AG08396 (cell line): ENCODE data around the gene MAGEL2.

Experiments
- DNase-seq: peaks from one replicate; pipeline ENCODE4 v3.0.0; 2012; ENCODE audit warnings: low spot score, mixed read lengths

MAGEL2 gene

GRCh38 chr15:23647421-23648370 is at the start of gene MAGEL2:
TSS of gene MAGEL2 (minus strand) at chr15:23647867. CDS start at chr15:23647742, 125 bp downstream.
- no peak for DNase-seq

- no peak for DNase-seq
Observed at GRCh38 chr15:23695282-23695681, 47.6 kb upstream of the MAGEL2 start.

GRCh38 chr15:23694592-23694991 is 46.9 kb upstream of the MAGEL2 start:
- no peak for DNase-seq

- peak; percentile 62 for DNase-seq
Observed at GRCh38 chr15:23690450-23690852, 42.8 kb upstream of the MAGEL2 start.

- DNase-seq, result no peak
Observed at GRCh38 chr15:23690015-23690414, 42.3 kb upstream of the MAGEL2 start.

- peak; percentile 82 for DNase-seq
Observed at GRCh38 chr15:23687143-23687470, 39.4 kb upstream of the MAGEL2 start, which contains the start of gene NDN. TSS of gene NDN (minus strand) at chr15:23687305. CDS start at chr15:23687217, 88 bp downstream.

- DNase-seq, result no peak
Observed at GRCh38 chr15:23686466-23687142, 38.9 kb upstream of the MAGEL2 start.

- DNase-seq, result no peak
Observed at GRCh38 chr15:23671481-23671880, 23.8 kb upstream of the MAGEL2 start.

- DNase-seq, result no peak
Observed at GRCh38 chr15:23670970-23671369, 23.3 kb upstream of the MAGEL2 start.

- no peak for DNase-seq
Observed at GRCh38 chr15:23663232-23663631, 15.6 kb upstream of the MAGEL2 start.

- no peak for DNase-seq
Observed at GRCh38 chr15:23648920-23649515, 1.4 kb upstream of the MAGEL2 start.

- no peak for DNase-seq
Observed at GRCh38 chr15:23647001-23647295, 719 bp downstream of the MAGEL2 start.

- no peak for DNase-seq
Observed at GRCh38 chr15:23646165-23647000, 1.3 kb downstream of the MAGEL2 start.

GRCh38 chr15:23645371-23646164 is 2.1 kb downstream of the MAGEL2 start:
- no peak for DNase-seq

GRCh38 chr15:23644829-23645228 is 2.8 kb downstream of the MAGEL2 start:
- DNase-seq, result no peak

GRCh38 chr15:23642413-23643044 is 5.1 kb downstream of the MAGEL2 start:
- peak; percentile 72 for DNase-seq

- DNase-seq, result no peak
Observed at GRCh38 chr15:23634181-23634580, 13.5 kb downstream of the MAGEL2 start.

GRCh38 chr15:23629234-23629805 is 18.3 kb downstream of the MAGEL2 start:
- no peak for DNase-seq

- DNase-seq, result no peak
Observed at GRCh38 chr15:23628612-23629233, 18.9 kb downstream of the MAGEL2 start.

- no peak for DNase-seq
Observed at GRCh38 chr15:23616536-23616935, 31.1 kb downstream of the MAGEL2 start.
